Cardiac fibroblast (primary cell): Measurements from ENCODE around the gene ARSA.
A peak's percentile ranks its signal among the peaks of the same experiment; 100 is the strongest.

Source experiments
- DNase-seq, 2 donors: peaks; one replicate each; pipeline versions ENCODE4 v3.0.0 to v3.0.0-alpha.2; 2010; ENCODE audit warnings: low read depth in 2 of 2
- H3K4me3 ChIP-seq, 2 donors: replicated peaks in 1 of 2; 1 replicate in 1 of 2; 2 replicates in 1 of 2; pipeline ENCODE4 v1.5.1; 2011; ENCODE audit warnings: low read depth in 2 of 2, low read length in 2 of 2, mild to moderate bottlenecking in 2 of 2, moderate library complexity in 1 of 2
- TF ChIP-seq, protein P1 (sequence below): IDR thresholded peaks from one replicate; pipeline ENCODE4 v1.5.1; 2011; ENCODE audit warnings: low read depth, mild to moderate bottlenecking, low read length, inconsistent platforms

ARSA gene

DNA sequence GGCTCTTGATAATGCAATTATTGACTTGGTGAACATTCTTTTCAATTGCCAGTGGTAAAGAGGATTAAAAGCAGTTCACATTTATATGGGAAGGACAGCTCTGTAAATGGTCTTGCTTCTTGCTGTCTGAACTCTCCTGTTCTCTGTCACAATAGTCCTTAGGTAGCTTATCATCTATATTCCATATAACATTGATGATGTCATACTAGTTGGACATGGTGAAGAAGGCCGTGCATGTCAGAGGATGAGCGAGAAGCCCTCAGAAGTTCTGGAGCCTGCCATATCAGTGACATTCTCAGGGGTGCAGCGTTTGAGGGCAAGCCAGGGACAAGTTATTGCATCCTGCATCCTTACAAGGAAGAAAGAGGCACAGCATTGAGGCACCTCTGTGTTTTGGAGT, 42.7 kb downstream of the ARSA start:
- TF ChIP-seq, protein P1, sequence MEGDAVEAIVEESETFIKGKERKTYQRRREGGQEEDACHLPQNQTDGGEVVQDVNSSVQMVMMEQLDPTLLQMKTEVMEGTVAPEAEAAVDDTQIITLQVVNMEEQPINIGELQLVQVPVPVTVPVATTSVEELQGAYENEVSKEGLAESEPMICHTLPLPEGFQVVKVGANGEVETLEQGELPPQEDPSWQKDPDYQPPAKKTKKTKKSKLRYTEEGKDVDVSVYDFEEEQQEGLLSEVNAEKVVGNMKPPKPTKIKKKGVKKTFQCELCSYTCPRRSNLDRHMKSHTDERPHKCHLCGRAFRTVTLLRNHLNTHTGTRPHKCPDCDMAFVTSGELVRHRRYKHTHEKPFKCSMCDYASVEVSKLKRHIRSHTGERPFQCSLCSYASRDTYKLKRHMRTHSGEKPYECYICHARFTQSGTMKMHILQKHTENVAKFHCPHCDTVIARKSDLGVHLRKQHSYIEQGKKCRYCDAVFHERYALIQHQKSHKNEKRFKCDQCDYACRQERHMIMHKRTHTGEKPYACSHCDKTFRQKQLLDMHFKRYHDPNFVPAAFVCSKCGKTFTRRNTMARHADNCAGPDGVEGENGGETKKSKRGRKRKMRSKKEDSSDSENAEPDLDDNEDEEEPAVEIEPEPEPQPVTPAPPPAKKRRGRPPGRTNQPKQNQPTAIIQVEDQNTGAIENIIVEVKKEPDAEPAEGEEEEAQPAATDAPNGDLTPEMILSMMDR = no peak
- H3K4me3 ChIP-seq = no peak overlapping the region
- DNase-seq = no peak

DNA sequence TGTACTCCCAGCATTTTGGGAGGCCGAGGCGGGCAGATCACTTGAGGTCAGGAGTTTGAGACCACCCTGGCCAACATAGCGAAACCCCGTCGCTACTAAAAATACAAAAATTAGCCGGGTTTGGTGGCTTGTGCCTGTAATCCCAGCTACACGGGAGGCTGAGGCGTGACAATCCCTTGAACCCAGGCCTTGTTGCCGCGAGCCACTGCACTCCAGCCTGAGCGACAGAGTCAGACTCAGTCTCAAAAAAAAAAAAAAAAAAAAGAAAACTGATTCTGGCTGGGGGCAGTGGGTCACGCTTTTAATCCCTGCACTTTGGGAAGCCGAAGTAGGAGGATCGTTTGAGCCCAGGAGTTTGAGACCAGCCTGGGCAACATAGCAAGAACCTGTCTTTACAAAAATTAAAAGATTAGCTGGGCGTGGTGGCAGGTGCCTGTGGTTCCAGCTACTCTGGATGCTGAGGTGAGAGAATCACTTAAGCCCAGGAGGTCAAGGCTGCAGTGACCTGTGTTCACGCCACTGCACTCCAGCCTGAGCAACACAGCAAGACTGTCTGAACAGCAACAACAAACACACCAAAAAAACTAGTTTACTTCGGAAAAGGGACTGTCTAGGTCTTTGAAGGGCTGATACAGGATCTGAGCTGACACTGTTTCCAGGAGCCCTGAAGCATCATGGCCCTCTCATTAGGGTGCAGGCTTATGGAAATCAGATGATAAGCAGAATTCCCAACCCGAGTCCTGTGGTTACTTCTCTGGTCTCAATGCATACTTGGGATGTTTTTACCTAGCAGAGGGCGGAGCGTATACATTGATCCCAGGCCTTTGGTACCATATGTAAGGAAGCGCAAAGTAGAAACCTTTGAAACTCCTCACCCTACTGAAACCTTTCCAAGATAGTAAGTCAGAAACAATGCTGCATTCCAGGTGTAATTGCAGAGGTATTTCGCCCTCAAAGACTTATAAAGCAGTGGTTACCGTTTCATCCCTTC, 43.6 kb downstream of the ARSA start:
- TF ChIP-seq, protein P1 = no peak
- no peak overlapping the region for H3K4me3 ChIP-seq
- DNase-seq = no peak

DNA sequence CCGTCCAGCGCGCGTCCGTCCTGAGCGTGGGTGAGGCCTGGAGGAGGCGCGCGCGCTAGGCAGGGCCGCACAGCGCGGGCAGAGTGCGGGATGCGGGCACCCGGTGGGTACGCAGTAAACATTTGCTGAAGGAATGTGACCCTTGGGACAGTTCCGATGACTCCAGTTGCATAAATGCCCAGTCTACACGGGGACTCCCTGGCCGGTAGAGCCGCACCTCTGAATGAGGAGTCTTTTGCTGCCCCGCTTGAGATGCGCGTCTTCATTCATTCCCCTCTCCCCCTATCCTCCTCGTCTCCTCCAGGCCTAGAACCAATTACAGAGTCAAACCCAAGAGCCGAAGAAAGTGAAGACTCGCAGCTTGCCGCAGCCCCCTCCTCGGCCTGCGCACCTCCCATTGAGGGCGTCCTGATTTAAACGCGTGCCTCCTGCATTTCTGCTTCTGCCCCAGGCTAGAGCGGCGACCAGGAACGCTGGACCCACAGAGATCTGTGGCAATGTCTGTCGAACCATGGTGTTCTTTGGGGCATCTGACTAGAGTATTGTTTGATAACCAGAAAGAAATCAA, 44.6 kb downstream of the ARSA start:
- DNase-seq = no peak
- TF ChIP-seq, protein P1 = no peak
- peak overlapping the region; percentile 54 to 84 for H3K4me3 ChIP-seq

DNA sequence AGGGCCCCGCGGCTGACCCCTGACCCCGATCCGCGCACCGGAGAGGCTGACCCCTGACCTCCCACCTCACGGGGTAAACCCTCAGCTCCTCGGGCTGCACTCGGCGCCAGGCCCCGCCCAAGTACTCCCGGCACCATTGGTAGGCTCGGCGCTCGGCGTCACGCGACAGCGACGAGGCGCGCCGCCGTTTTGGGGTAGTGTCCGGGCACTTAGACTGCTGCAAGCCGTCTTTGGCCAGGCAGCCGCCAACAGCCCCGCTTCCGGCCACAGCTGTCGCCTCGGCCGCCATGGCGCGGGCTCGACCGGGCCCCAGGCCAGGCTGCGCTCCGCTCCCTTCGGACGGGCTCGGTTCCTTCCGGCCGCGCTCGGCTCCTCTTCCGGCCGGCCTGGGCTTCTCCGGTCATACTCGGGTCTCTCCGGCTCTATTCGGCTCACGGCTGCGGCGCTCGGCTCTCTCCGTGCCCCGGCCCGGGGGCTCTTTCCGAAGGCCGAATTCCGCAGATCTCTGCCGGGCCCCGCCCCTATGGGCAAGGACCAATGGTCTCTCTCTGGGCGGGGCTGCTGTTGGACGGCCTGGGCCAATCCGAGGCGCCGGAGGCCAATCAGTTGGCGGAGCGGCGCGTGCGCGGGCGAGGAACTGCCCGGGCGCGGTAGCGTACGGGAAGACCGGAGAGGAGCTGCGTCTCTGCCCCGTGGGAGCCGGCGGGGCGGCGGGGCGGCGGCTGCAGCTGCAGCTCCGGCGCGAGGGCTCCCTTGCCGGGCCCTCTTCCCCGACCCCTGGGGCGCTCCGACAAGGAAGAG, 45.3 kb downstream of the ARSA start, which contains the start of gene CHKB:
CHKB (minus strand) TSS at position 357 of the 801 bp plus-strand sequence; CDS start at position 289, 68 bp downstream.
- DNase-seq = peak; percentile 97 to 98
- H3K4me3 ChIP-seq = peak within 1 kb of the TSS; percentile 83 to 84
- TF ChIP-seq, protein P1 = no peak

DNA sequence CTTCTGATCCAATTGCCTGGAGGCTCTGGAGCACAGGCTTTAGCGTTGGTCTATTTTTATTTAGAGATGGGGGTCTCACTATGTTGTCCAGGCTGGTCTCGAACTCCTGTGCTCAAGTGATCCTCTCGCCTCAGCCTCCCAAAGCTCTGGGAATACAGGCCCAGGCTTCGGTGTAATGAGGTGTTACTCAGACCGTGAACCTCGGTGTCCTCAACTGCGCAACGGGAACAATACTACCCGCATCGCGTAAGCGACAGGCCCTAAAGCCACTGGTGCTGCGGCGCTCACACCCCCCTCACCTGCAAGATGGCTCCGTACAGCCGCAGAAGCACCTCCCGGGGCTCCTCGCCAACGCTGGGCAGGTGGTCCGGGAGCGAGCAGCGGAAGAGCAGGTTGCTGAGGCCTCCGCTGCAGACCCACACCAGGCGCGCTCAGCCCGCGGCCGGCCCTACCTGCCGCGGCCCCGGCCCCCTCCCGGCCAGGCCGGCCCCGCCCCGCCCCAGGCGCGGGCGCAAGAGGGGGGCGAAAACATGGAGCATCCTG, 45.9 kb downstream of the ARSA start:
- DNase-seq = peak; percentile 11 to 26
- TF ChIP-seq, protein P1 = no peak
- peak overlapping the region; percentile 83 to 84 for H3K4me3 ChIP-seq
